Measurements from ENCODE around the gene CYREN. TPM values are rescaled to one million over a fixed set of nuclear protein-coding genes. Genes with fewer than 3 reads are reported as not detected.

CYREN gene
- total RNA-seq, 1 donor from 2014 or later: 26.9 TPM

- H3K4me3 Mint-ChIP-seq: peak overlapping the region; percentile 60
- no peak overlapping the region for H3K9ac ChIP-seq
- H3K27ac ChIP-seq: no peak overlapping the region
- peaks cover 5% of the 10 kb centered on the region for H3K9me3 ChIP-seq (ENCODE audit: low read depth)
- no peak for TF ChIP-seq EZH2phosphoT487 (IDR thresholded peaks at IDR 0.05)
- no peak for TF ChIP-seq CTCF (IDR thresholded peaks at IDR 0.05)
- TF ChIP-seq EZH2 (IDR thresholded peaks at IDR 0.05): no peak
- no peaks in the 10 kb centered on the region for H3K27me3 ChIP-seq
- H3K4me2 ChIP-seq: no peak overlapping the region
- H3K4me3 ChIP-seq: no peak overlapping the region
- peaks cover 25% of the 10 kb centered on the region for H3K4me1 Mint-ChIP-seq
- H3K27me3 Mint-ChIP-seq (ENCODE audit: insufficient read depth, low read depth): peaks cover 9% of the 10 kb centered on the region
- no peaks in the 10 kb centered on the region for H3K36me3 ChIP-seq
- H3K36me3 Mint-ChIP-seq: peaks cover 40% of the 10 kb centered on the region
- DNase-seq (ENCODE audit: low spot score): no peak
- peaks cover 3% of the 10 kb centered on the region for H4K20me1 ChIP-seq (ENCODE audit: low read depth)
- H2AFZ ChIP-seq (replicated peaks): no peak overlapping the region
- peaks cover 26% of the 10 kb centered on the region for H3K79me2 ChIP-seq (ENCODE audit: low read depth)
- peaks cover 17% of the 10 kb centered on the region for H3F3A ChIP-seq (ENCODE audit: low read depth)
- H3K9me3 Mint-ChIP-seq: no peaks in the 10 kb centered on the region
- peak overlapping the region; percentile 57 for H3K27ac Mint-ChIP-seq
- peaks cover 5% of the 10 kb centered on the region for H3K4me1 ChIP-seq
Measured at GRCh38 chr7:135167365-135167917, 3.1 kb downstream of the CYREN start.

- H3K4me2 ChIP-seq: no peak overlapping the region
- peaks cover 12% of the 10 kb centered on the region for H3F3A ChIP-seq (ENCODE audit: low read depth)
- H3K4me3 Mint-ChIP-seq: no peak overlapping the region
- no peaks in the 10 kb centered on the region for H3K36me3 ChIP-seq
- peaks cover 5% of the 10 kb centered on the region for H3K4me1 ChIP-seq
- DNase-seq (ENCODE audit: low spot score): no peak
- H3K27me3 Mint-ChIP-seq (ENCODE audit: insufficient read depth, low read depth): peaks cover 14% of the 10 kb centered on the region
- H3K79me2 ChIP-seq (ENCODE audit: low read depth): peaks cover 26% of the 10 kb centered on the region
- peaks cover 8% of the 10 kb centered on the region for H3K9me3 ChIP-seq (ENCODE audit: low read depth)
- no peak overlapping the region for H3K4me3 ChIP-seq
- TF ChIP-seq EZH2 (IDR thresholded peaks at IDR 0.05): no peak
- TF ChIP-seq EZH2phosphoT487 (IDR thresholded peaks at IDR 0.05): no peak
- TF ChIP-seq CTCF (IDR thresholded peaks at IDR 0.05): no peak
- no peak overlapping the region for H3K27ac ChIP-seq
- no peaks in the 10 kb centered on the region for H3K27me3 ChIP-seq
- H3K36me3 Mint-ChIP-seq: peaks cover 43% of the 10 kb centered on the region
- peaks cover 3% of the 10 kb centered on the region for H4K20me1 ChIP-seq (ENCODE audit: low read depth)
- H3K9ac ChIP-seq: no peak overlapping the region
- peaks cover 22% of the 10 kb centered on the region for H3K4me1 Mint-ChIP-seq
- H3K27ac Mint-ChIP-seq: no peak overlapping the region
- H3K9me3 Mint-ChIP-seq: peaks cover 2% of the 10 kb centered on the region
- no peak overlapping the region for H2AFZ ChIP-seq (replicated peaks)
Measured at GRCh38 chr7:135166338-135166990, 4.0 kb downstream of the CYREN start.

- Mint-ChIP-seq H3K9me3 (peaks cover 8% of the 10 kb centered on the region), H3K4me1 (peaks cover 19% of the 10 kb centered on the region), H3K4me3 (no peak overlapping the region), H3K27me3 (ENCODE audit: insufficient read depth, low read depth) (peaks cover 12% of the 10 kb centered on the region), H3K36me3 (peaks cover 48% of the 10 kb centered on the region), H3K27ac (no peak overlapping the region)
- Histone ChIP-seq H3F3A (ENCODE audit: low read depth) (peaks cover 6% of the 10 kb centered on the region), H3K4me2 (no peak overlapping the region), H2AFZ (replicated peaks) (no peak overlapping the region), H3K9me3 (ENCODE audit: low read depth) (peaks cover 8% of the 10 kb centered on the region), H3K4me1 (peaks cover 5% of the 10 kb centered on the region), H3K9ac (no peak overlapping the region), H3K27ac (no peak overlapping the region), H3K36me3 (no peaks in the 10 kb centered on the region), H4K20me1 (ENCODE audit: low read depth) (peaks cover 3% of the 10 kb centered on the region), H3K79me2 (ENCODE audit: low read depth) (peaks cover 26% of the 10 kb centered on the region), H3K27me3 (no peaks in the 10 kb centered on the region), H3K4me3 (no peak overlapping the region)
- TF ChIP-seq CTCF (IDR thresholded peaks at IDR 0.05) (no peak), EZH2 (IDR thresholded peaks at IDR 0.05) (no peak), EZH2phosphoT487 (IDR thresholded peaks at IDR 0.05) (no peak)
- DNase-seq (ENCODE audit: low spot score): no peak
Measured at GRCh38 chr7:135165862-135166261, 4.6 kb downstream of the CYREN start.

Measured in neural progenitor cell (in vitro differentiated cells).